GM12878 (cell line): ENCODE results near the gene WNT7A. TPM values are rescaled to one million over a fixed set of nuclear protein-coding genes. Genes with fewer than 3 reads are reported as not detected.

ENCODE experiments used
- ATAC-seq: fragments of 200-7000 bp; cut with Tn5 transposase; 3 replicates; pipeline ENCODE4 v1.9.1; 2020; ENCODE audit warnings: mild to moderate bottlenecking, moderate library complexity
- BruUV-seq: library from RNA; stranded (reverse); fragments of 400-500 nt; replicated peaks from 2 replicates; lab custom pipeline; 2021; lab: Mats Ljungman, UMichigan
- CTCF ChIA-PET: fragments of 300-600 bp; sonication (Branson Sonifier 250); formaldehyde crosslinking; extraction: SDS; loops from one replicate; lab custom pipeline; 2021; ENCODE audit warnings: inconsistent platforms; lab: Yijun Ruan, JAX
- POLR2A ChIA-PET: fragments of 350-600 bp; formaldehyde crosslinking; extraction: SDS; loops from one replicate; lab custom pipeline; 2021; ENCODE audit warnings: inconsistent platforms; lab: Charles Lee
- RAD21 ChIA-PET: fragments of 300-600 bp; sonication (Branson Sonifier 250); formaldehyde crosslinking; loops from one replicate; lab custom pipeline; 2023; ENCODE audit warnings: antibody characterized with exemption; ENCODE audit not compliant: unreplicated experiment; lab: Charles Lee
- SMC1A ChIA-PET: fragments of 300-600 bp; sonication (Branson Sonifier 250); formaldehyde crosslinking; loops from one replicate; lab custom pipeline; 2023; ENCODE audit not compliant: unreplicated experiment, uncharacterized antibody; lab: Charles Lee
- DNase-seq: peaks from one replicate; pipeline ENCODE4 v3.0.0-alpha.2; 2011; ENCODE audit warnings: low read depth, low spot score
- FAIRE-seq: peaks from 3 replicates; lab custom pipeline; 2011; peaks lifted over from hg19 to GRCh38; lab: Jason Lieb, UNC
- H2AFZ ChIP-seq: 2 replicates; pipeline ENCODE4 v1.6.0; 2011; ENCODE audit warnings: low read depth, low read length, control low read depth; ENCODE audit not compliant: control insufficient read depth
- H3K27ac ChIP-seq: 2 replicates; pipeline ENCODE4 v1.5.1; 2011; ENCODE audit warnings: control low read depth; ENCODE audit not compliant: control insufficient read depth, insufficient read depth
- H3K27me3 ChIP-seq, 2 experiments: replicated peaks in 1 of 2; 2 replicates each; pipeline versions ENCODE4 v1.6.0 to v1.6.1; 2011; ENCODE audit warnings: low read length in 1 of 2; ENCODE audit not compliant: control insufficient read depth in 2 of 2, insufficient read depth in 2 of 2
- H3K36me3 ChIP-seq, 2 experiments: 2 replicates each; pipeline ENCODE4 v1.5.1; 2011; ENCODE audit warnings: low read length in 1 of 2; ENCODE audit not compliant: control insufficient read depth in 2 of 2, insufficient read depth in 2 of 2
- H3K4me1 ChIP-seq: 2 replicates; pipeline ENCODE4 v1.6.1; 2011; ENCODE audit warnings: mild to moderate bottlenecking, low read length, moderate library complexity, mixed read lengths; ENCODE audit not compliant: control insufficient read depth, insufficient read depth
- H3K4me2 ChIP-seq: 2 replicates; pipeline ENCODE4 v1.6.0; 2011; ENCODE audit warnings: control low read depth; ENCODE audit not compliant: control insufficient read depth, insufficient read depth
- H3K4me3 ChIP-seq: fragments of 200-600 bp; sonication (generic); 2 replicates; pipeline ENCODE4 v1.5.1; 2016
- H3K79me2 ChIP-seq: 2 replicates; pipeline ENCODE4 v1.6.0; 2011; ENCODE audit warnings: low read length; ENCODE audit not compliant: control insufficient read depth, insufficient read depth
- H3K9ac ChIP-seq: 2 replicates; pipeline ENCODE4 v1.8.0; 2011; ENCODE audit warnings: low read length, control low read depth, mixed read lengths; ENCODE audit not compliant: control insufficient read depth, insufficient read depth
- H3K9me3 ChIP-seq: replicated peaks from 3 replicates; pipeline ENCODE4 v1.5.1; 2011; ENCODE audit warnings: mild to moderate bottlenecking, low read length; ENCODE audit not compliant: control insufficient read depth, insufficient read depth
- H4K20me1 ChIP-seq: 2 replicates; pipeline ENCODE4 v1.6.0; 2011; ENCODE audit not compliant: control insufficient read depth, insufficient read depth
- BHLHE40 ChIP-seq, 2 experiments: fragments of 450-650 bp in 1 of 2; IDR thresholded peaks; 2 replicates each; pipeline ENCODE4 v1.6.1; 2011 to 2017; ENCODE audit warnings: low read depth in 2 of 2, borderline replicate concordance in 1 of 2, improper control_type of control experiment in 1 of 2, low read length in 1 of 2, mild to moderate bottlenecking in 1 of 2
- CEBPB ChIP-seq, 2 experiments: fragments of 150-350 bp in 1 of 2; IDR thresholded peaks; 2 replicates each; pipeline ENCODE4 v1.6.1; 2012 to 2014; ENCODE audit warnings: low read depth in 2 of 2, low read length in 2 of 2, borderline replicate concordance in 1 of 2, inconsistent platforms in 1 of 2
- CUX1 ChIP-seq: IDR thresholded peaks from 2 replicates; pipeline ENCODE4 v1.6.1; 2012; ENCODE audit warnings: improper control_type of control experiment, low read depth, low read length; ENCODE audit not compliant: insufficient replicate concordance
- E2F4 ChIP-seq: IDR thresholded peaks from 2 replicates; pipeline ENCODE4 v1.6.1; 2012; ENCODE audit warnings: low read depth, low read length, improper control_type of control experiment
- EP300 ChIP-seq, 2 experiments: fragments of 150-350 bp in 1 of 2; IDR thresholded peaks; 2 replicates each; pipeline ENCODE4 v1.6.1; 2011 to 2012; ENCODE audit warnings: low read depth in 2 of 2, low read length in 2 of 2, borderline replicate concordance in 1 of 2, improper control_type of control experiment in 1 of 2, inconsistent platforms in 1 of 2; ENCODE audit not compliant: control insufficient read depth in 1 of 2
- JUNB ChIP-seq: IDR thresholded peaks from 2 replicates; pipeline ENCODE4 v1.6.1; 2016; ENCODE audit warnings: antibody characterized with exemption, mild to moderate bottlenecking
- NFYB ChIP-seq: IDR thresholded peaks from 2 replicates; pipeline ENCODE4 v1.6.1; 2011; ENCODE audit warnings: low read depth, mild to moderate bottlenecking, low read length, improper control_type of control experiment, moderate library complexity; ENCODE audit not compliant: insufficient read depth
- SMAD5 ChIP-seq: IDR thresholded peaks from 2 replicates; pipeline ENCODE4 v1.6.1; 2016; ENCODE audit warnings: antibody characterized with exemption, low read depth
- WRNIP1 ChIP-seq: IDR thresholded peaks from 2 replicates; pipeline ENCODE4 v1.6.1; 2011; ENCODE audit warnings: low read depth, low read length, improper control_type of control experiment, borderline replicate concordance
- ZNF274 ChIP-seq: IDR thresholded peaks from one replicate; pipeline ENCODE4 v1.8.0; 2011; ENCODE audit not compliant: insufficient read length, insufficient read depth
- ZNF592 ChIP-seq: fragments of 450-650 bp; IDR thresholded peaks from 2 replicates; pipeline ENCODE4 v1.6.1; 2017; ENCODE audit warnings: mild to moderate bottlenecking, moderate library complexity
- WGBS: methylation state at CpG from one replicate; pipeline ENCODE4 v1.1.6; 2016; ENCODE audit warnings: low lambda C conversion rate; ENCODE audit not compliant: insufficient replicate concordance, insufficient coverage; ENCODE audit errors: missing lambda C conversion rate; 5-methylcytosine and 5-hydroxymethylcytosine counted together
- in situ Hi-C: fragments of 300-500 bp; cut with MboI; formaldehyde crosslinking; loops from 9 replicates; pipeline ENCODE4 v1.14.3; 2018; ENCODE audit warnings: mixed read lengths
- intact Hi-C: fragments of 100-400 bp; cut with micrococcal nuclease; formaldehyde crosslinking; loops from one replicate; pipeline ENCODE4 v1.14.2; 2022; ENCODE audit not compliant: unreplicated experiment
- polyA plus RNA-seq, 11 experiments: library from polyadenylated mRNA; depleted of rRNA in 4 of 11; unstranded in 6 of 11; stranded (reverse) in 5 of 11; fragments of >200 nt; fragmentation: Nextera tagmentation in 4 of 11; fragmentation: Illumina TruSeq in 1 of 11; extraction: Ambion mirVana in 4 of 11; extraction: Trizol in 1 of 11; gene quantifications; 1 replicate in 1 of 11; 2 replicates in 10 of 11; pipeline versions ENCODE4 v1.2.1 to v1.2.3, GENCODE V29; 2011 to 2016; ENCODE audit warnings: inconsistent platforms in 2 of 11, missing spikeins in 2 of 11, low read depth in 1 of 11
- total RNA-seq, 4 experiments: library from RNA; depleted of rRNA in 3 of 4; stranded (reverse); fragments of >200 nt in 3 of 4; fragmentation: Illumina TruSeq in 1 of 4; extraction: Trizol in 1 of 4; gene quantifications; 2 replicates each; pipeline versions ENCODE4 v1.2.1 to v1.2.3, GENCODE V29; 2013 to 2021

The WNT7A gene
- total and polyA plus RNA-seq, 10 of the 15 experiments (the other 5 are each of a cell fraction or from before 2014, with no cell fraction given): 0.08 TPM; not detected in 9

- ChIA-PET SMC1A (no interaction called here), CTCF (no interaction called here), POLR2A (no interaction called here), RAD21 (no interaction called here)
- Histone ChIP-seq H2AFZ (no peak overlapping the region), H3K4me3 (no peak overlapping the region), H3K79me2 (no peaks in the 10 kb centered on the region), H3K9ac (no peak overlapping the region), H4K20me1 (no peaks in the 10 kb centered on the region), H3K4me2 (no peak overlapping the region), H3K9me3 (no peaks in the 10 kb centered on the region; the same call in 2 of the 3 replicates), H3K27me3 (no peaks in the 10 kb centered on the region), H3K4me1 (no peaks in the 10 kb centered on the region), H3K27ac (no peak overlapping the region), H3K36me3 (no peaks in the 10 kb centered on the region)
- WGBS: 18% methylated on average over 3 of the region's 3 CpGs
- in situ Hi-C loops: no loop called here
- DNase-seq: no peak
- no peak for FAIRE-seq
- no peak for ATAC-seq
- intact Hi-C loops: no loop called here
- no TSS peak for BruUV-seq
- TF ChIP-seq EP300 (IDR thresholded peaks at IDR 0.05; ENCODE audit: borderline replicate concordance in 1 of 2, control insufficient read depth in 1 of 2, low read depth in 2 of 2, low read length in 2 of 2): no peak
- no peak for TF ChIP-seq SMAD5
- no peak for TF ChIP-seq NFYB
- TF ChIP-seq ZNF592: no peak
- TF ChIP-seq CEBPB (IDR thresholded peaks at IDR 0.05; ENCODE audit: borderline replicate concordance in 1 of 2, low read depth in 2 of 2, low read length in 2 of 2): no peak
- TF ChIP-seq WRNIP1: no peak
- no peak for TF ChIP-seq E2F4
- no peak for TF ChIP-seq BHLHE40 (IDR thresholded peaks at IDR 0.05; ENCODE audit: borderline replicate concordance in 1 of 2, low read depth in 2 of 2, low read length in 1 of 2)
- TF ChIP-seq CUX1: no peak
- TF ChIP-seq ZNF274: no peak
- TF ChIP-seq JUNB: no peak
Observed at GRCh38 chr3:13823692-13824091, 56.2 kb downstream of the WNT7A start.
